SK-N-SH (cell line): ENCODE data around the gene RHOBTB3. TPM values are rescaled to one million over a fixed set of nuclear protein-coding genes. Genes with fewer than 3 reads are reported as not detected.

ENCODE experiments used
- CTCF ChIA-PET: fragments of 300-600, 350-600 bp; formaldehyde crosslinking; extraction: SDS; loops from one replicate; lab custom pipeline; 2021; lab: Yijun Ruan, JAX
- POLR2A ChIA-PET: fragments of 350-600 bp; sonication (Branson Sonifier 250); formaldehyde crosslinking; extraction: SDS; loops from one replicate; lab custom pipeline; 2020; ENCODE audit warnings: antibody characterized with exemption, inconsistent platforms; lab: Yijun Ruan, JAX
- DNase-seq: peaks from one replicate; pipeline ENCODE4 v3.0.0; 2012
- H2AFZ ChIP-seq: fragments of 200-600 bp; sonication (generic); 2 replicates; pipeline ENCODE4 v1.8.1; 2016; ENCODE audit warnings: antibody characterized with exemption, mild to moderate bottlenecking, low read depth
- H3F3A ChIP-seq: fragments of 200-600 bp; sonication (generic); replicated peaks from 2 replicates; pipeline ENCODE3; 2016; ENCODE audit warnings: antibody characterized with exemption, mild to moderate bottlenecking; ENCODE audit not compliant: insufficient read depth
- H3K27ac ChIP-seq, 2 experiments: fragments of 200-500 bp in 1 of 2; fragments of 200-600 bp in 1 of 2; sonication (Bioruptor generic) in 1 of 2; sonication (generic), shearing (Covaris generic) in 1 of 2; 2 replicates each; pipeline versions ENCODE4 v1.5.1 to v1.6.1; 2014 to 2016; ENCODE audit warnings: low read depth in 2 of 2, inconsistent platforms in 1 of 2, low read length in 1 of 2, mild to moderate bottlenecking in 1 of 2, mixed read lengths in 1 of 2
- H3K27me3 ChIP-seq: fragments of 200-600 bp; sonication (generic), shearing (Covaris generic); 2 replicates; pipeline ENCODE4 v1.6.1; 2016; ENCODE audit warnings: mixed run types; ENCODE audit not compliant: insufficient read depth
- H3K36me3 ChIP-seq, 2 experiments: fragments of 200-500 bp in 1 of 2; fragments of 200-600 bp in 1 of 2; sonication (Bioruptor generic) in 1 of 2; sonication (generic) in 1 of 2; replicated peaks in 1 of 2; 2 replicates each; pipeline versions ENCODE3 to v1.5.1; 2014 to 2016; ENCODE audit warnings: low read length in 1 of 2, mild to moderate bottlenecking in 1 of 2; ENCODE audit not compliant: insufficient read depth in 2 of 2, control insufficient read depth in 1 of 2
- H3K4me1 ChIP-seq, 2 experiments: fragments of 200-500 bp in 1 of 2; fragments of 200-600 bp in 1 of 2; sonication (Bioruptor generic) in 1 of 2; sonication (generic), shearing (Covaris generic) in 1 of 2; 2 replicates each; pipeline versions ENCODE4 v1.5.1 to v1.6.1; 2014 to 2016; ENCODE audit warnings: low read depth in 1 of 2, low read length in 1 of 2, mixed run types in 1 of 2; ENCODE audit not compliant: insufficient read depth in 2 of 2, control insufficient read depth in 1 of 2
- H3K4me2 ChIP-seq: fragments of 200-600 bp; sonication (generic), shearing (Covaris generic); 2 replicates; pipeline ENCODE4 v1.6.1; 2017; ENCODE audit warnings: mixed run types
- H3K4me3 ChIP-seq, 2 experiments: fragments of 200-500 bp in 1 of 2; fragments of 200-600 bp in 1 of 2; sonication (Bioruptor generic) in 1 of 2; sonication (generic), shearing (Covaris generic) in 1 of 2; 2 replicates each; pipeline versions ENCODE4 v1.5.1 to v1.8.1; 2014 to 2016; ENCODE audit warnings: low read depth in 2 of 2, inconsistent platforms in 1 of 2, low read length in 1 of 2, mild to moderate bottlenecking in 1 of 2, mixed read lengths in 1 of 2, moderate library complexity in 1 of 2
- H3K79me2 ChIP-seq: fragments of 200-600 bp; sonication (generic); 2 replicates; pipeline ENCODE4 v1.8.1; 2017; ENCODE audit warnings: mild to moderate bottlenecking; ENCODE audit not compliant: insufficient read depth
- H3K9ac ChIP-seq: fragments of 200-600 bp; sonication (generic); 2 replicates; pipeline ENCODE4 v1.6.1; 2017; ENCODE audit warnings: mixed run types
- H3K9me2 ChIP-seq: fragments of 200-600 bp; sonication (generic); 2 replicates; pipeline ENCODE4 v1.6.1; 2017; ENCODE audit warnings: mixed run types
- H3K9me3 ChIP-seq: fragments of 200-600 bp; sonication (generic); 2 replicates; pipeline ENCODE4 v1.6.1; 2017; ENCODE audit warnings: mixed run types, mild to moderate bottlenecking, moderate library complexity
- H4K20me1 ChIP-seq: fragments of 200-600 bp; sonication (generic); 2 replicates; pipeline ENCODE4 v1.6.1; 2017; ENCODE audit warnings: mild to moderate bottlenecking, mixed run types; ENCODE audit not compliant: insufficient read depth
- ELF1 ChIP-seq: IDR thresholded peaks from 2 replicates; pipeline ENCODE4 v1.4.0; 2012
- EZH2phosphoT487 ChIP-seq: fragments of 200-600 bp; sonication (generic); IDR thresholded peaks from 2 replicates; pipeline ENCODE4 v1.6.1; 2017; ENCODE audit warnings: low read depth, mixed run types, mild to moderate bottlenecking, antibody characterized with exemption, moderate library complexity, borderline replicate concordance
- FOSL2 ChIP-seq: IDR thresholded peaks from 2 replicates; pipeline ENCODE4 v1.4.0; 2012; ENCODE audit warnings: low read depth, mild to moderate bottlenecking, moderate library complexity, borderline replicate concordance
- FOXJ3 ChIP-seq: sonication (generic); formaldehyde crosslinking; IDR thresholded peaks from 2 replicates; pipeline ENCODE4 v1.5.1; 2020; ENCODE audit warnings: mild to moderate bottlenecking, missing genetic modification reagents
- GABPA ChIP-seq: IDR thresholded peaks from 2 replicates; pipeline ENCODE4 v1.4.0; 2012; ENCODE audit warnings: low read depth, mild to moderate bottlenecking
- GATA2 ChIP-seq: sonication (generic); formaldehyde crosslinking; IDR thresholded peaks from 2 replicates; pipeline ENCODE4 v1.5.0; 2020; ENCODE audit warnings: mild to moderate bottlenecking, missing genetic modification reagents
- MAX ChIP-seq: IDR thresholded peaks from 2 replicates; pipeline ENCODE4 v1.4.0; 2012; ENCODE audit warnings: low read depth
- MEF2A ChIP-seq: IDR thresholded peaks from 2 replicates; pipeline ENCODE4 v1.4.0; 2012; ENCODE audit warnings: low read depth, borderline replicate concordance
- NFIC ChIP-seq: IDR thresholded peaks from 2 replicates; pipeline ENCODE4 v1.4.0; 2012; ENCODE audit warnings: borderline replicate concordance
- NRF1 ChIP-seq: IDR thresholded peaks from 2 replicates; pipeline ENCODE4 v1.6.1; 2012; ENCODE audit warnings: low read depth, mild to moderate bottlenecking, low read length
- PBX3 ChIP-seq: IDR thresholded peaks from 2 replicates; pipeline ENCODE4; 2012
- POLR2AphosphoS5 ChIP-seq: IDR thresholded peaks from 2 replicates; pipeline ENCODE4 v1.6.1; 2012; ENCODE audit warnings: low read depth, low read length
- RAD21 ChIP-seq: IDR thresholded peaks from 2 replicates; pipeline ENCODE4 v1.6.1; 2012; ENCODE audit warnings: mild to moderate bottlenecking, low read length
- RCOR1 ChIP-seq: fragments of 150-350 bp; IDR thresholded peaks from 2 replicates; pipeline ENCODE4 v1.6.1; 2017; ENCODE audit warnings: antibody characterized with exemption, low read length
- RXRA ChIP-seq: IDR thresholded peaks from 2 replicates; pipeline ENCODE4 v1.4.0; 2012; ENCODE audit warnings: low read depth, mild to moderate bottlenecking, borderline replicate concordance
- SIN3A ChIP-seq: IDR thresholded peaks from 2 replicates; pipeline ENCODE4 v1.6.1; 2012; ENCODE audit warnings: low read depth, mild to moderate bottlenecking, low read length, moderate library complexity, borderline replicate concordance
- TAF1 ChIP-seq: IDR thresholded peaks from 2 replicates; pipeline ENCODE4 v1.6.1; 2012; ENCODE audit warnings: low read depth, mild to moderate bottlenecking, low read length, moderate library complexity, borderline replicate concordance
- TCF12 ChIP-seq: IDR thresholded peaks from 2 replicates; pipeline ENCODE4 v1.4.0; 2012
- WGBS: methylation state at CpG from one replicate; pipeline ENCODE4 v1.1.6; 2017; ENCODE audit warnings: low lambda C conversion rate; 5-methylcytosine and 5-hydroxymethylcytosine counted together
- polyA plus RNA-seq, 3 experiments: library from polyadenylated mRNA; depleted of rRNA; stranded (reverse); fragments of >200 nt; gene quantifications; 2 replicates each; pipeline ENCODE4 v1.2.3, GENCODE V29; 2012
- TF ChIP-seq, protein P1 (sequence below): fragments of 200-600 bp; sonication (generic); IDR thresholded peaks from 2 replicates; pipeline ENCODE4 v1.6.1; 2017; ENCODE audit warnings: antibody characterized with exemption, mild to moderate bottlenecking, moderate library complexity

The RHOBTB3 gene
- polyA plus RNA-seq, 1 of the 3 experiments (the other 2 are of a cell fraction) = 59.3 TPM

DNA sequence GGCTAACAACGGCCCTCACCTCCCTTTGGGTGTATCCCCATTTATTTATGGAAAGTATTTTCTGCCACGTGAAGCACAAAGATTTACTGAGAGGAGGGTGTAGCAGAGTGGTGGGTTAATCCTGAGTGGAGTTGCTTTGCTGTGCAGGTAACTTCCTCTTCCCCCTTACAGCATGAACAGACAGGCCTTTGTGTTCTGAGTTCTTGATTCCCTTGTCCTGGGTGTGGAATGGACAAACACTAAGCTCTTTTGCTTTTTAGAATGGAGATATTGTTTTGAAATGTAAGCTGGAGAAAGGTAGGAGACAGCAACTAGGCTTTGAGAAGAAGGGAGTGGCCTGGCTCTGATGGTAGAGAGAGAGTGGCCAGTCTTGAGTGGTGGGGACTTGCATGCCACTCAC is 108.5 kb downstream of the RHOBTB3 start:
- POLR2A ChIA-PET = no interaction called here
- H3K4me1 ChIP-seq = peaks cover 0 to 9% of the 10 kb centered on the region in 2 experiments; a peak in 1 of 4 replicates
- no peaks in the 10 kb centered on the region for H3K9me3 ChIP-seq
- no peak overlapping the region for H3K4me3 ChIP-seq
- H3K27ac ChIP-seq = no peak overlapping the region
- 51% methylated on average over 2 of the region's 2 CpGs for WGBS
- no peaks in the 10 kb centered on the region for H4K20me1 ChIP-seq
- no peak overlapping the region for H3K4me2 ChIP-seq
- no peaks in the 10 kb centered on the region for H3K9me2 ChIP-seq
- H3F3A ChIP-seq = no peaks in the 10 kb centered on the region
- H3K9ac ChIP-seq = no peak overlapping the region
- H3K79me2 ChIP-seq = no peaks in the 10 kb centered on the region
- H2AFZ ChIP-seq = no peak overlapping the region
- no peaks in the 10 kb centered on the region for H3K27me3 ChIP-seq
- TF ChIP-seq EZH2phosphoT487 = no peak
- TF ChIP-seq RCOR1 = no peak
- no peak for TF ChIP-seq ELF1
- no peak for TF ChIP-seq POLR2AphosphoS5
- no peak for TF ChIP-seq MEF2A
- no peak for TF ChIP-seq MAX
- no peak for TF ChIP-seq RXRA
- no peak for TF ChIP-seq TCF12
- no peak for TF ChIP-seq SIN3A
- no peak for TF ChIP-seq NFIC
- no peak for TF ChIP-seq PBX3
- TF ChIP-seq GATA2 (CRISPR knock-in tag) = no peak
- TF ChIP-seq GABPA = no peak
- TF ChIP-seq NRF1 = no peak
- no peak for TF ChIP-seq RAD21
- no peak for TF ChIP-seq TAF1
- TF ChIP-seq, protein P1, sequence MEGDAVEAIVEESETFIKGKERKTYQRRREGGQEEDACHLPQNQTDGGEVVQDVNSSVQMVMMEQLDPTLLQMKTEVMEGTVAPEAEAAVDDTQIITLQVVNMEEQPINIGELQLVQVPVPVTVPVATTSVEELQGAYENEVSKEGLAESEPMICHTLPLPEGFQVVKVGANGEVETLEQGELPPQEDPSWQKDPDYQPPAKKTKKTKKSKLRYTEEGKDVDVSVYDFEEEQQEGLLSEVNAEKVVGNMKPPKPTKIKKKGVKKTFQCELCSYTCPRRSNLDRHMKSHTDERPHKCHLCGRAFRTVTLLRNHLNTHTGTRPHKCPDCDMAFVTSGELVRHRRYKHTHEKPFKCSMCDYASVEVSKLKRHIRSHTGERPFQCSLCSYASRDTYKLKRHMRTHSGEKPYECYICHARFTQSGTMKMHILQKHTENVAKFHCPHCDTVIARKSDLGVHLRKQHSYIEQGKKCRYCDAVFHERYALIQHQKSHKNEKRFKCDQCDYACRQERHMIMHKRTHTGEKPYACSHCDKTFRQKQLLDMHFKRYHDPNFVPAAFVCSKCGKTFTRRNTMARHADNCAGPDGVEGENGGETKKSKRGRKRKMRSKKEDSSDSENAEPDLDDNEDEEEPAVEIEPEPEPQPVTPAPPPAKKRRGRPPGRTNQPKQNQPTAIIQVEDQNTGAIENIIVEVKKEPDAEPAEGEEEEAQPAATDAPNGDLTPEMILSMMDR = no peak
- no peak for TF ChIP-seq FOSL2
- no peak for TF ChIP-seq FOXJ3
- CTCF ChIA-PET = interaction anchor here (1.1 to 2.0 kb wide), 2 partner anchors 20 to 176 kb away, joined by 3 to 4 read pairs; no protein-coding TSS in a partner anchor
- H3K36me3 ChIP-seq = no peaks in the 10 kb centered on the region
- no peak for DNase-seq
